ENCODE data around the gene HSD17B11.
A peak's percentile ranks its signal among the peaks of the same experiment; 100 is the strongest.
"Not testable (repeated sequence)": the region's sequence is repeated elsewhere in the genome, so short reads cannot be mapped to it uniquely, and the experiment has no call there.

HSD17B11 gene, protein sequence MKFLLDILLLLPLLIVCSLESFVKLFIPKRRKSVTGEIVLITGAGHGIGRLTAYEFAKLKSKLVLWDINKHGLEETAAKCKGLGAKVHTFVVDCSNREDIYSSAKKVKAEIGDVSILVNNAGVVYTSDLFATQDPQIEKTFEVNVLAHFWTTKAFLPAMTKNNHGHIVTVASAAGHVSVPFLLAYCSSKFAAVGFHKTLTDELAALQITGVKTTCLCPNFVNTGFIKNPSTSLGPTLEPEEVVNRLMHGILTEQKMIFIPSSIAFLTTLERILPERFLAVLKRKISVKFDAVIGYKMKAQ
- long read RNA-seq, donor 1, transcript HSD17B11-201 (7 exons, 1,885 nt) = major isoform, 46 of 47 reads
- long read RNA-seq, donor 1, partial matches to known transcripts = 0 of 47 reads
- long read RNA-seq, donor 1, other reads (novel, unspliced or antisense) = 0 of 47 reads
- long read RNA-seq, donor 2, transcript HSD17B11-201 (7 exons, 1,885 nt) = major isoform, 33 of 42 reads
- long read RNA-seq, donor 2, partial matches to known transcripts = 8 of 42 reads
- long read RNA-seq, donor 2, other reads (novel, unspliced or antisense) = 0 of 42 reads
- long read RNA-seq, donor 3, transcript HSD17B11-201 (7 exons, 1,885 nt) = major isoform, 16 of 16 reads
- long read RNA-seq, donor 3, partial matches to known transcripts = 0 of 16 reads
- long read RNA-seq, donor 3, other reads (novel, unspliced or antisense) = 0 of 16 reads
- long read RNA-seq, donor 4, transcript HSD17B11-201 (7 exons, 1,885 nt) = major isoform, 32 of 32 reads
- long read RNA-seq, donor 4, partial matches to known transcripts = 0 of 32 reads
- long read RNA-seq, donor 4, other reads (novel, unspliced or antisense) = 0 of 32 reads
- long read RNA-seq, donor 5, transcript HSD17B11-201 (7 exons, 1,885 nt) = major isoform, 41 of 43 reads
- long read RNA-seq, donor 5, partial matches to known transcripts = 0 of 43 reads
- long read RNA-seq, donor 5, other reads (novel, unspliced or antisense) = 0 of 43 reads
- long read RNA-seq, donor 6, transcript HSD17B11-201 (7 exons, 1,885 nt) = major isoform, 25 of 25 reads
- long read RNA-seq, donor 6, partial matches to known transcripts = 0 of 25 reads
- long read RNA-seq, donor 6, other reads (novel, unspliced or antisense) = 0 of 25 reads
- long read RNA-seq, donor 7, transcript HSD17B11-201 (7 exons, 1,885 nt) = major isoform, 35 of 35 reads
- long read RNA-seq, donor 7, partial matches to known transcripts = 0 of 35 reads
- long read RNA-seq, donor 7, other reads (novel, unspliced or antisense) = 0 of 35 reads
- long read RNA-seq, donor 8, transcript HSD17B11-201 (7 exons, 1,885 nt) = major isoform, 31 of 38 reads
- long read RNA-seq, donor 8, partial matches to known transcripts = 7 of 38 reads
- long read RNA-seq, donor 8, other reads (novel, unspliced or antisense) = 0 of 38 reads

DNA sequence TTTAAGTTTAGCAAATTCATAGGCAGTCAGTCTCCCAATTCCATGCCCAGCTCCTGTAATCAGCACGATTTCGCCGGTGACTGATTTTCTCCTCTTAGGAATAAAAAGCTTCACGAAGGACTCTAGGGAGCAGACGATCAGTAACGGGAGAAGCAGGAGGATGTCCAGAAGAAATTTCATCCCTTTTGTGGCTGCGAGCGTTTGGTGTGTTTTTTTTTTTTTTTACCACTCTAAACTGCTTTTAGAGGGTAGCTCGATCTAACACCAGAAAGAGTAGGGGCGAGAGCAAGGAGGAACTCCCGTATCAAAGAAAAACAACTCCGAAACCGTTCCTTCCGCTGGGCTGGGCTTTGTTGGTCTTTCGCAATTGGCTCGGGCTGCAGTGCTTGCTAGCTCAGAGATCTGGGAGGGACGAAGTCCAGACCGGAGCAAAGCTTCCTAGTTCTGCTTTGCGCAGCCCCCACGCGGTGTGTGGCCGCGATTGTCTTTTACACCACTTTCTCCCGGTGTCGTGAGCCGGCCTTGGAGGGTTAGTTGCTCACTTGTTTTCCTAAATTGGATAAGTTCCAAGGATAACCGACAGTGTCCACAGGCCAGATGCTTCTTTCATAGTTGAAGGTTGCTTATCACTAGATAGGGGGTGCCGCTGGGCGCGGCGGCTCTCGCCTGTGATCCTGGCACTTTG lies at the start of gene HSD17B11:
TSS of gene HSD17B11 (minus strand) at position 298 of the 685 bp plus-strand sequence. CDS start at position 180, 118 bp downstream.
- peak; percentile 89 for DNase-seq

DNA sequence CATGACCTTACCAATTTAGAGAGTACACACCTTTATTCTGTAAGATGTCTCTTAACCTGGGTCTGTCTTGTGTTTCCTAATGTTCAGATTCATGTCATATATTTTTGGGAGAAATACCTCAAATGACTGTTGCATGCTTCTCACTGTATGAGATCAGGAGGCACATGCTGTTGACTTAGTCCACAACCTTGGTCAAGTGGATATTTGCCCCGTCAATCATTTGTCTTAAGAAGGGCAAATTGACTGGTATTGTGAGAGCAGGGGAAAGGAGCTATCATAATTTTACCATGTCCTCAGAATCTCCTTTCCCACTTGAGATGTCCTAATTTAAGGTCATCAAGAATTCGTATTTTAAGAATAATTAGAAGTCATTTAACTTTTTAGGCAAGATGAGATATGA lies 42.4 kb upstream of the HSD17B11 start:
- DNase-seq = no peak

DNA sequence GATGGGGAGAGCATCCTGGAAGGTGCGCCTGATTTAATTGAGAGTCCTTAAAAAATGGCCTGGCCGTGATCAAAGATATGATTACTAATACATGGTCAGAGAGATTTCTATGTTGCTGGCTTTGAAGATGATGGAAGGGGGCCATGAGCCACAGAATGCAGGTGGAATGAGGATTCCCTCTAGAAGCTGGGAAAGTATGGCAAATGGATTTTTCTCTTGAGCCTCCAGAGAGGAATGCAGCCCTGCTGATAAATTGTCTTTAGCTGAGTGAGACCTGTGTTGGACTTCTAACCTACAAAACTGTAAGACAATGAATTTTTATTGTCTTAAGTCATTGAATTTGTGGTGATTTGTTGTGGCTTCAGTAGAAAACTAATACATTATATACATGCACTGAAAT lies 39.0 kb upstream of the HSD17B11 start:
- DNase-seq = no peak

GRCh38 chr4:87428979-87429378 lies 38.0 kb upstream of the HSD17B11 start:
- no peak for DNase-seq

- no peak for DNase-seq
Observed at GRCh38 chr4:87427518-87427868, 36.5 kb upstream of the HSD17B11 start.

DNA sequence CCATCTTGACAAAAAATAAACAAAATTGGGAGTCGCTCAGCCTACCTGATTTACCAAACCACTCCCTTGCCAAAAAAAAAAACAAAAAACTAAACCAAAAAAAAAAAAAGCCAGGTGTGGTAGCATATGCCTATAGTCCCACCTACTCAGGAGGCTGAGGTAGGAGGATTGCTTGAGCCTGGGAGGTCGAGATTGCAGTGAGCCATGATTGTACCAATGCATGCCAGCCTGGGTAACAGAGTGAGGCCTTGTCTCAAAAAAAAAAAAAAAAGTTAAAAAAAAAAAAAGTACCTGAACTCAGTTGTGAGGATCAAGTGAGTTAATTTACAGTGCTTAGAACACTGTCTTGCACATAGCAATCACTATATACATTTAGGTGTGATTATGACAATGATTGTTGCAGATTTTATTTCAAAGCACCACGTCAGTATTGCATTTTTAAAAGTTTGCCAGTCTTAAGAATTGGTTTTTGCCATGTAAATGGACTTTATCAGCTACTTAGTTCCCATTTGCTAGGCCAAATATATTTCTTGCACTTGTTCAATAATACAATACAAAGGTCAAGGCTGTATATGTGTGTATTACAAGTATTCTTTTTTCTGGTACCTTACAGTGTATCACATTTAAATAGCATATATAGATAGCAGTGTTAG lies 36.0 kb upstream of the HSD17B11 start:
- DNase-seq = peak; percentile 4

DNA sequence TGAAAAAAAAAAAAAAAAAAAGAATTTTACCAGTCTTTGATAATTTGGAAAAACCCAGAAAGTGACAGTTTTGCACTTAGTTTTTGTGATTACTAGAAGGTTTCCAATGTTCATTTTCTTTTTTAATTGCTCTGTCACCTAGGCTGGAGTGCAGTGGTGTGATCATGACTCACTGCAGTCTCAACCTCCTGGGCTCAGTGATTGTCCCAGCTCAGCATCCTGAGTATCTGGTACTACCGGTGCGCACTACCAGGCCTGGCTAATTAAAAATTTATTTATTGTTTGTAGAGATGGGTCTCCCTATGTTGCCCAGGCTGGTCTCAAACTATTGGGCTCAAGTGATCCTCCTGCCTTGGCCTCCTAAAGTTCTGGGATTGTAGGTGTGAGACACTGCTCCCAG lies 34.7 kb upstream of the HSD17B11 start:
- DNase-seq = no peak

GRCh38 chr4:87424099-87424543 lies 33.1 kb upstream of the HSD17B11 start:
- not testable (repeated sequence) for DNase-seq

- DNase-seq = peak; percentile 50
Observed at GRCh38 chr4:87423317-87424098, 32.5 kb upstream of the HSD17B11 start.

- peak; percentile 98 for DNase-seq
Observed at GRCh38 chr4:87422104-87423052, 31.4 kb upstream of the HSD17B11 start, which contains the start of gene NUDT9. Gene NUDT9, plus strand, starts transcription at chr4:87422573. Its CDS starts 333 bp downstream, at chr4:87422906.

- no peak for DNase-seq
Observed at GRCh38 chr4:87420276-87420830, 29.4 kb upstream of the HSD17B11 start.

DNA sequence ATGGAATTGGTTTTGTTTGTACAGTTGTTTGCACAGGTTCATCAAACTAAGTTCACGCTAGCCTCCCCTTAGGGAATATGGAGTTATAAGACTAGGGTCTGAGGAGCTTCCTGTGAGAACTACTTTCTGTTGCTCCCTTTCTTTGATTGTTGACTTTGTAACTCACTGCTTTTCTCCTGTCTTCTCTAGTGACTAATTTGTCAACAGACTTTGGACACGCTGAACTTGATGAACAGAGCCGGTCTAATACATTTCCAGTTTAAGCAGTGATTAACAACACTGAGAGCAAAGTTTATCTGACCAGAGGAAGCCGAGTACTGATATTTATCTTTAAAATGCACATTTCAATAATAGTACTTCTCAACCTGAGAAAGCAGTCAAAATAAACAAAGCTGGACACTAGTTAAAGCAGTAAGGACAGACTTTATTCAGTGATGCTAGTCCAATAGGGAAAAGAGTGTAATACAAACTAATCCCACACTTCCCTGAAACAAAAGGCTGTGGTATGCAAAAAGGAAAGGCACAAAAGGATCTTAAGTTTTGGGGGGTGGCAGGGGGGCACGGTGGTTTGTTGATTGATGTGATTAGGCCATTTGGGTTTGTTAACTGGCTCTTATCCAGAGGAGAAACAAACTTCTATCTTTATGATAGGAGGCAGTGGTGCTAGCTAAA lies 28.7 kb upstream of the HSD17B11 start:
- DNase-seq = peak; percentile 25

DNA sequence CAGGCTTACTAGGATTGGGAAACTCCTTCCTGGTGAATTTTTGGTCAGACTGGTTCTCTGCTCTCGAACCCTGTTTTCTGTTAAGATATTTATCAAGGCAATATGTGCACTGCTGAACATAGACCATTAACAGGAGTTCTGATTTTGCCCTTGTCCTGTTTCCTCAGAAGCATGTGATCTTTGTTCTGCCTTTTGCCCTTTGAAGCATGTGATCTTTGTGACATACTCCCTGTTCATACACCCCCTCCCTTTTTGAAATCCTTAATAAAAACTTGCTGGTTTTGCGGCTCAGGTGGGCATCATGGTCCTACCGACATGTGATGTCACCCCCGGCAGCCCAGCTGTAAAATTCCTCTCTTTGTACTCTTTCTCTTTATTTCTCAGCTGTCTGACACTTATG lies 27.4 kb upstream of the HSD17B11 start:
- not testable (repeated sequence) for DNase-seq

- no peak for DNase-seq
Observed at GRCh38 chr4:87416965-87417364, 26.0 kb upstream of the HSD17B11 start.

GRCh38 chr4:87414816-87415215 lies 23.8 kb upstream of the HSD17B11 start:
- no peak for DNase-seq

DNA sequence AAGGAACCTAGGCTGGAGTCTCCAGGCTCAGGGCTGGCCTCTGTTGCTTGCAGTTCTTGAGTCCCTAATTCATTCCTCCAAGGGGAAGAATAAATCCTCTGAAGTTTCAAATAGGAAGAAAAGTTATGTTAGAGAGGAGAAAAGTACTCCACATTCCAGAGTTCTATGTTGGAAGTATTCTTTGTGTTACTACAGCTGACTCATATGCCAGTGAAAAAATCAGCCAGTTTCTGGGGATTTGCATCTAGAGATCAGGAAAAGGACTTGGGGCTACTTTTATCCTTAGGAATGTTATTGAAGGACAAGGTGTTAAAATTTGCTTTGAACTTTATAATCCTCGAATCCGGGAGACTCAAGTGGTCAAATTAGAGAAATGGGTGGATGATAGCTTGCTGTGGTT lies 19.7 kb upstream of the HSD17B11 start:
- DNase-seq = no peak

- DNase-seq = no peak
Observed at GRCh38 chr4:87410157-87410556, 19.2 kb upstream of the HSD17B11 start.

DNA sequence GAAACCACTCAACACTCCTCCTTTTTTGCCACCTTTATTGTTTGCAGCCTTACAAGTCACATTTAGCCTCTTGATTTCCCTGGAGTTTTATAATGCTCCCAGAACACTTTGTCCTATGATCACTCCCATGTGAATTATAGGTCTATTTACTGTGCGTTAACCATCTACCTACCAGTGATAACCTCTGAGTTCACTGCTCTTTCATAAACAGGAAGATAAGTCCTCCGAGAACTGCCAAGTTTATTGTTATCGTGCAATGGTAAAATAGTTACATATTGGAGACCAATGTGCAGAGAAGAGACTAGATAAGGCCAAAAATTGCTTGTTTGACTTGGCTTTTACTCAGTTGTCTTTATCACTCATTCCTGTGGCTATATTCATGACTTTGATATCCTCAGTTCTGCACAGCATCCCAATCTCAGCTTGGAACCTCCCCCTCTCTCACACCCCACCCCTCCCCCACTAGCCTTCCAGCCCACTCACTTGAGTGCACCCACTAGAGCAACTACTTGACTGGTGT lies 18.5 kb upstream of the HSD17B11 start:
- DNase-seq = no peak

Data from right kidney (tissue), 9 donors.